Measurements from ENCODE around the gene KRT72.

KRT72 gene

GRCh38 chr12:52539821-52540173, 61.5 kb downstream of the KRT72 start:
- no peak for TF ChIP-seq CTCF (IDR thresholded peaks at IDR 0.05; ENCODE audit: control extremely low read depth, extremely low read depth, low read depth, missing control alignments)
- ChIA-PET CTCF (interaction anchor here (2.2 kb wide), 1 partner anchor 10 kb away, joined by 7 read pairs; no protein-coding TSS in a partner anchor), POLR2A (no interaction called here)
- DNase-seq (ENCODE audit: extremely low spot score) = no peak

- DNase-seq (ENCODE audit: extremely low spot score) = no peak
- TF ChIP-seq CTCF (IDR thresholded peaks at IDR 0.05; ENCODE audit: control extremely low read depth, extremely low read depth, low read depth, missing control alignments) = no peak
- POLR2A ChIA-PET = no interaction called here
- CTCF ChIA-PET = interaction anchor here (2.2 kb wide), 1 partner anchor 11 kb away, joined by 7 read pairs; no protein-coding TSS in a partner anchor
These were observed 62.0 kb downstream of the KRT72 start for GRCh38 chr12:52539083-52539820.

- CTCF ChIA-PET = interaction anchor here (1.8 kb wide), 1 partner anchor 17 kb away, joined by 4 read pairs; the partner anchor contains the start of gene KRT5
- POLR2A ChIA-PET = no interaction called here
- TF ChIP-seq CTCF (IDR thresholded peaks at IDR 0.05; ENCODE audit: control extremely low read depth, extremely low read depth, low read depth, missing control alignments) = no peak
These were observed 64.2 kb downstream of the KRT72 start for GRCh38 chr12:52537101-52537500.

More at GRCh38 chr12:52537101-52537500, 64.2 kb downstream of the KRT72 start:
- no peak for DNase-seq (ENCODE audit: extremely low spot score)

Measured in GM10248 (cell line).